ENCODE results near the gene CRYBB1.
"Not testable (repeated sequence)": the region's sequence is repeated elsewhere in the genome, so short reads cannot be mapped to it uniquely, and the experiment has no call there.

CRYBB1 gene

DNA sequence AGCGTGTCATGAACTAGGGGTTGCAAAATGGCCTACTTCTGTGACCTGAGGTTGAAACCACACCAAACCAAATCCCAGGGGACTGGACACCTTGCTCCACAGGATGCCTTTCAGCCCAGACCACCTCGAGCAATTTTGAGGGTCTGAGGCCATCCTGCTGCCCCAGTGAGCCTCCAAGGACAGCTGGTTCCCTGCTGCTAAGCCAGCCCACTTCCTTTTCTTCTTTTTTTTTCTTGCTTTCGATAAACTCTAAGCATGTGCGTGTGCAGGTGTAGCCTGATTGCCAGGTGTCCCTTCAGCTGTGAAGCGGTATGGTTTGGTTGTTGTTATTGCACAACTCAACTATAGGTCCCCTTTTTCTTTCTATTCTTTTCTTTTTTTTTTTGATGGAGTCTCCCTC, 2.7 kb downstream of the CRYBB1 start:
- peak; percentile 54 for DNase-seq (ENCODE audit: extremely low read depth, insufficient read length)
- Histone ChIP-seq H3K4me3 (replicated peaks; ENCODE audit: low read depth, low read length) (no peak overlapping the region), H3K36me3 (ENCODE audit: control insufficient read depth, insufficient read depth, low read length) (no peaks in the 10 kb centered on the region), H3K27me3 (replicated peaks; ENCODE audit: control insufficient read depth, insufficient read depth, low read length) (no peaks in the 10 kb centered on the region)
- TF ChIP-seq CTCF (IDR thresholded peaks at IDR 0.05; ENCODE audit: insufficient read depth, low read length, poor library complexity, severe bottlenecking) = no peak

DNA sequence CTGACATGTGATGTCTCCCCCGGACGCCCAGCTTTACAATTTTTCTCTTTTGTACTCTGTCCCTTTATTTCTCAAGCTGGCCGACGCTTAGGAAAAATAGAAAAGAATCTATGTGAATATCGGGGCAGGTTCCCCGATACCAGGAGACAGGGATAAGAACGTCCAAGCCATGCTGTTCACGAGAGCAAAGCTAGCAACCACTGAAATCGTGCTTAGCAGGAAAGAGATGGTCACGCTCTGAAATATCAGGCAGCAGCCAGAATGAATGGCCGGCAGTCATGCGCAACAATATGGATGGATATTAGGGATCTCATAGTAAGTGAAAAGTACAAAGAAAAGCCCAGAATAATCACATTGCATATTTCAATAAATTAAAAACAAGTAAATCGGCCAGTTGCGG, 3.5 kb downstream of the CRYBB1 start:
- no peak for TF ChIP-seq CTCF (IDR thresholded peaks at IDR 0.05; ENCODE audit: insufficient read depth, low read length, poor library complexity, severe bottlenecking)
- H3K27me3 ChIP-seq (replicated peaks; ENCODE audit: control insufficient read depth, insufficient read depth, low read length) = no peaks in the 10 kb centered on the region
- no peaks in the 10 kb centered on the region for H3K36me3 ChIP-seq (ENCODE audit: control insufficient read depth, insufficient read depth, low read length)
- no peak overlapping the region for H3K4me3 ChIP-seq (replicated peaks; ENCODE audit: low read depth, low read length)
- no peak for DNase-seq (ENCODE audit: extremely low read depth, insufficient read length)

- H3K4me3 ChIP-seq (replicated peaks; ENCODE audit: low read depth, low read length); H3K27me3 ChIP-seq (replicated peaks; ENCODE audit: control insufficient read depth, insufficient read depth, low read length); H3K36me3 ChIP-seq (ENCODE audit: control insufficient read depth, insufficient read depth, low read length); DNase-seq (ENCODE audit: extremely low read depth, insufficient read length): not testable (repeated sequence)
These were observed 4.1 kb downstream of the CRYBB1 start for GRCh38 chr22:26613753-26614152.

GRCh38 chr22:26612652-26613051, 5.2 kb downstream of the CRYBB1 start:
- no peak for TF ChIP-seq CTCF (IDR thresholded peaks at IDR 0.05; ENCODE audit: insufficient read depth, low read length, poor library complexity, severe bottlenecking)
- H3K4me3 ChIP-seq (replicated peaks; ENCODE audit: low read depth, low read length) = no peak overlapping the region
- no peaks in the 10 kb centered on the region for H3K36me3 ChIP-seq (ENCODE audit: control insufficient read depth, insufficient read depth, low read length)
- no peak for DNase-seq (ENCODE audit: extremely low read depth, insufficient read length)
- no peaks in the 10 kb centered on the region for H3K27me3 ChIP-seq (replicated peaks; ENCODE audit: control insufficient read depth, insufficient read depth, low read length)

- peak; percentile 26 for DNase-seq (ENCODE audit: extremely low read depth, insufficient read length)
- Histone ChIP-seq H3K4me3 (replicated peaks; ENCODE audit: low read depth, low read length) (no peak overlapping the region), H3K36me3 (ENCODE audit: control insufficient read depth, insufficient read depth, low read length) (no peaks in the 10 kb centered on the region), H3K27me3 (replicated peaks; ENCODE audit: control insufficient read depth, insufficient read depth, low read length) (no peaks in the 10 kb centered on the region)
- no peak for TF ChIP-seq CTCF (IDR thresholded peaks at IDR 0.05; ENCODE audit: insufficient read depth, low read length, poor library complexity, severe bottlenecking)
These were observed 6.8 kb downstream of the CRYBB1 start for GRCh38 chr22:26610996-26611395.

GRCh38 chr22:26610072-26610958, 7.5 kb downstream of the CRYBB1 start:
- no peak for TF ChIP-seq CTCF (IDR thresholded peaks at IDR 0.05; ENCODE audit: insufficient read depth, low read length, poor library complexity, severe bottlenecking)
- H3K27me3 ChIP-seq (replicated peaks; ENCODE audit: control insufficient read depth, insufficient read depth, low read length) = no peaks in the 10 kb centered on the region
- H3K36me3 ChIP-seq (ENCODE audit: control insufficient read depth, insufficient read depth, low read length) = no peaks in the 10 kb centered on the region
- peak; percentile 84 for DNase-seq (ENCODE audit: extremely low read depth, insufficient read length)
- H3K4me3 ChIP-seq (replicated peaks; ENCODE audit: low read depth, low read length) = no peak overlapping the region
